ENCODE measurements around the gene TSPAN3. TPM values are rescaled to one million over a fixed set of nuclear protein-coding genes. Genes with fewer than 3 reads are reported as not detected.

Gene TSPAN3
- total RNA-seq, 4 donors from 2014 or later, result 82.7 to 92.6 (median 88.2) TPM

GRCh38 chr15:77004189-77004588 lies 66.7 kb downstream of the TSPAN3 start:
- intact Hi-C loops (cut with DNase I; ENCODE audit: low total_unique reads), result no loop called here

GRCh38 chr15:77002954-77003912 lies 67.7 kb downstream of the TSPAN3 start:
- peak in 1 of 2 donors; percentile 60 for DNase-seq (ENCODE audit: low spot score in 2 of 2)
- no peak overlapping the region for H3K4me3 ChIP-seq (ENCODE audit: low read depth, poor library complexity, severe bottlenecking)
- intact Hi-C loops (cut with DNase I; ENCODE audit: low total_unique reads), result no loop called here
- no peak for TF ChIP-seq POLR2A (IDR thresholded peaks at IDR 0.05)
- no peak for TF ChIP-seq CTCF (IDR thresholded peaks at IDR 0.05)
- 78 to 79% methylated on average over 16 of the region's 16 CpGs for WGBS, 2 donors

More at GRCh38 chr15:77004189-77004588, 66.7 kb downstream of the TSPAN3 start:
- no peak overlapping the region for H3K4me3 ChIP-seq (ENCODE audit: low read depth, poor library complexity, severe bottlenecking)
- 74 to 81% methylated on average over 4 of the region's 4 CpGs for WGBS, 2 donors
- no peak for TF ChIP-seq POLR2A (IDR thresholded peaks at IDR 0.05)
- no peak for TF ChIP-seq CTCF (IDR thresholded peaks at IDR 0.05)
- peak; percentile 56 to 90 for DNase-seq (ENCODE audit: low spot score in 2 of 2)

- no peak overlapping the region for H3K4me3 ChIP-seq (ENCODE audit: low read depth, poor library complexity, severe bottlenecking)
- TF ChIP-seq CTCF (IDR thresholded peaks at IDR 0.05) (no peak), POLR2A (IDR thresholded peaks at IDR 0.05) (no peak)
- intact Hi-C loops (cut with DNase I; ENCODE audit: low total_unique reads), result no loop called here
- 64 to 71% methylated on average over 7 of the region's 7 CpGs for WGBS, 2 donors
- DNase-seq (ENCODE audit: low spot score in 2 of 2), result no peak
These were observed 68.5 kb downstream of the TSPAN3 start for GRCh38 chr15:77002436-77002835.

GRCh38 chr15:77001966-77002365 lies 68.9 kb downstream of the TSPAN3 start:
- DNase-seq (ENCODE audit: low spot score in 2 of 2), result no peak
- WGBS, 2 donors, result 74 to 78% methylated on average over 4 of the region's 4 CpGs
- intact Hi-C loops (cut with DNase I; ENCODE audit: low total_unique reads), result no loop called here
- TF ChIP-seq POLR2A (IDR thresholded peaks at IDR 0.05) (no peak), CTCF (IDR thresholded peaks at IDR 0.05) (no peak)
- no peak overlapping the region for H3K4me3 ChIP-seq (ENCODE audit: low read depth, poor library complexity, severe bottlenecking)

- no peak for TF ChIP-seq POLR2A (IDR thresholded peaks at IDR 0.05)
- TF ChIP-seq CTCF (IDR thresholded peaks at IDR 0.05), result no peak
- 76 to 79% methylated on average over 4 of the region's 4 CpGs for WGBS, 2 donors
- H3K4me3 ChIP-seq (ENCODE audit: low read depth, poor library complexity, severe bottlenecking), result no peak overlapping the region
- intact Hi-C loops (cut with DNase I; ENCODE audit: low total_unique reads), result no loop called here
- DNase-seq (ENCODE audit: low spot score in 2 of 2), result no peak
These were observed 69.6 kb downstream of the TSPAN3 start for GRCh38 chr15:77001351-77001750.
